ENCODE data around the gene CRACR2B.

CRACR2B gene

GRCh38 chr11:870127-870413 is 42.4 kb downstream of the CRACR2B start:
- DNase-seq: no peak

DNA sequence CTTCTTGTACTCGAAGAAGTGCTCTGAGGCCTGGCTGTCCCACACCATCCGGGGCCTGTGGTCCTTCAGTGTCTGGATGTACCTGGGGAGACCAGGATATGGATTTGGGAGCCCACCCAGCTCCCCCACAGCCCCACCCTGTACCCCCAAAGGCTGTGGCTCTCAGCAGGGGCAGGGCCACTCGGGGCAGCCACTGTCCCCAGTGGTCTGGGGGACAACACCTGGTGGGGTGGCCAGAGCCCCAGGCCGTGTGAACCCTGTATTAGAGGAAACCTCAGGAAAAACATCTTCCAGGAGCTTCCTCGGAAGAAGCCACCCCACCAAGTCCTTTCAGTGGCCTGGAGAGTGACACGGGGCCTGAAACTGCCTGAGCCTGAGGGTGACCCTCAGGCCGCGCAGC is 42.7 kb downstream of the CRACR2B start:
- DNase-seq: no peak

DNA sequence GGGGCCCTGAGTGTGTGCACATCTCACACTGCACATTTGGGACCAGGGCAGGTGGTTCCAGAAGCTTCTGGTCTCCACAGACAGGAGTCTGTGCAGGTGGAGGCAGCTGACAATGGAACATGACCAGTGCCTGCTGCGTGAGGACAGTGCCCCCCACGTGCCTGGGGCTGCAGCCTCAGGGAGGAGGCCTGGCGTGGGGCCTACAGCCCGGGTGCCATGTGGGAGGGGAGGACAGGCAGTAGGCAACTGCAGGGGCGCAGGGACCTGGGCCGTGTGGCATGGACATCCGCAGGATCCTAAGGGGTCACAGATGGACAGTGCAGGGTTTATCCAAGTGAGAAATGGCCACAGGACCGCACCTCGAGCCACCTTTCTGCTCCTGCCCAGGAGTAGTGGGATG is 43.8 kb downstream of the CRACR2B start:
- no peak for DNase-seq

DNA sequence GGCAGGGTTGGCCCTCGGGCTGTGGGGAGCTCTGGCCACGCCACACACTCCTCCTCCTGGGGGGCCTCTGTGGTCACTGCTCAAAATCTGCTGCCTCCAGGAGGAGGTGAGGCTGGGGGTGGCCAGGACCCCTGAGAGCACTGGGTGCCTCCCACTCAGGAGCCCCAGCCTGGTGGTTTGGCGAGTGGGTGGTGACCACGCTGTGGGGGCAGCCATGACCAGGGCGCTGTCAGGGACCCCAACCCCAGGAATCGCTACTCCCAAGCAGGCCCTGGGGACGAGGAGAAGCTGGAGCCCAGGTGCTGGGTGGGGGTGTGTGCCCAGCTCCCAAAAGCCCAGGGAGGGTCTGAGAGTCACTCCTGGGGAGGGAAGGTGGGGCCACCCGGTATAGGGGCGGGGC is 45.1 kb downstream of the CRACR2B start:
- no peak for DNase-seq

DNA sequence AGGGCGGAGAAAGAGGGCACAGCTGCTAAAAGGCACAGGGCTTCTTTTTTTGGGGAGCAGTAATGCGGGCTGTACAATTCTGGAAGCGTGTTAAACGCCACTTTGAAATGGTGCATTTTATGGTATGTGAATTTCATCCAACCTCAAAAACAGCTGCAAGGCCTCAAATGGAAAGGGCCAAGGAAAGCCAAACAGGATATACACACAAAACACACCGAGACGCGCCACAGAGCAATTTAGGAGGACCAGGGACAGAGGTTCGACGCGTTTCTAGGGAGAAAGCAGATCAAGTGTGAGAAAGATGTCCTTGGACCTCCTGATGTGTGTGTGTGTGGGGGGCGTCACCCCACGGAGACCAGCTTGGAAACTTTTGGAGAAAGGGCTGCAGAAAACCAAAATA is 46.0 kb downstream of the CRACR2B start:
- DNase-seq: no peak

DNA sequence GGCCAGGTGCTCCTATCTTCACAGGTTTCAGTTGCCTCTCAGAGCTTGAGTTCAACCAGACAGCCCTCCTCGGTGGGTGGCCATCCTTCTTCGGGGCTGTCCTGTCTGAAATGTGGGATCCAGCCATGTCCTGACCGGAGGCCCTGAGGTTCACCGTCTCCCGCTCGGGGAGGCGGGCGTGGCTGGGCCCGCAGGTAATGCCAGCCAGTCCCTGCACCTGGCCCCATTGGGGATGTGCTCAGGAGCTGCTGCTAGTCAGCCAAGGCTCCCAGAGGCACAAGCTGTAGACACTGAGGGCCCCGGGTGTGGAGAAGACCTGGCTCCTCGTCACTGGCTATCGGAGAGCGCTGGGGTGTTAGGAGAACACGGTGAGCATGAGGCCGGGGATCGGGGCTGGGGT is 47.5 kb downstream of the CRACR2B start:
- DNase-seq: no peak

GRCh38 chr11:875769-876301 is 48.1 kb downstream of the CRACR2B start:
- DNase-seq: no peak

DNA sequence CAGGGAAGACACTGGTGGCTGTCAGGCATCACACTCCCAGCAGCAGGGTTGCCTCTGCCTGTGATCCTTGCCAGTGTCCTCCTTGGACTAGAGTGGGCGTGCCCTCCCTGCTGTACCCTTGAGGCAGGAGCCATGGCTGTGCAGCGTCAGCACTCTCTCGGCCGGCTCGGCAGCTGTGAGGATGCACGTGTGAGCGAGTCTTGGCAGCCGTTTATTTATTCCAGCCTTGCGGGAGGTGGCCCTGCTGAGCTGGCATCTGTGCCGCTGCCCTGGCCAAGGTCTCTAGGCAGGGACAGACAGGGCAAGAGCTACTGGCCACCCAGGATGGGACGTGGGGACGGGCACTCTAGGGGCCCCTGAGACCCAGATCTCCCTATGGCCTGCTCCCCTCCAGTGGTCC is 48.8 kb downstream of the CRACR2B start:
- DNase-seq: no peak

- DNase-seq: no peak
Measured at GRCh38 chr11:877565-877964, 49.8 kb downstream of the CRACR2B start.

- no peak for DNase-seq
Measured at GRCh38 chr11:880447-880846, 52.7 kb downstream of the CRACR2B start.
